Mesodermal cell (in vitro differentiated cells): ENCODE measurements around the gene CUL9. TPM values are rescaled to one million over a fixed set of nuclear protein-coding genes. Genes with fewer than 3 reads are reported as not detected.
"Not testable (repeated sequence)": the region's sequence is repeated elsewhere in the genome, so short reads cannot be mapped to it uniquely, and the experiment has no call there.

Experiments used
- H3K27ac ChIP-seq: 2 replicates; pipeline ENCODE4 v1.7.0; 2013; ENCODE audit warnings: mild to moderate bottlenecking, low read depth, low read length, moderate library complexity; ENCODE audit not compliant: severe bottlenecking
- H3K36me3 ChIP-seq: 2 replicates; pipeline ENCODE4 v1.7.1; 2013; ENCODE audit warnings: mild to moderate bottlenecking, low read length, moderate library complexity; ENCODE audit not compliant: control insufficient read depth, insufficient read depth
- H3K4me1 ChIP-seq: one replicate; pipeline ENCODE4 v1.7.1; 2013; ENCODE audit warnings: mild to moderate bottlenecking, low read length; ENCODE audit not compliant: insufficient read depth, control insufficient read depth, poor library complexity, severe bottlenecking
- H3K4me3 ChIP-seq: 2 replicates; pipeline ENCODE4 v1.7.0; 2013; ENCODE audit warnings: low read length, control low read depth, mild to moderate bottlenecking; ENCODE audit not compliant: insufficient read depth, poor library complexity, severe bottlenecking; ENCODE audit errors: extremely low read depth
- H3K9me3 ChIP-seq: 2 replicates; pipeline ENCODE4 v1.7.1; 2013; ENCODE audit warnings: mild to moderate bottlenecking, low read length, moderate library complexity; ENCODE audit not compliant: control insufficient read depth
- WGBS, 2 experiments: methylation state at CpG; one replicate each; pipeline ENCODE4 v1.1.5; 2013; ENCODE audit warnings: missing lambda C conversion rate in 2 of 2; ENCODE audit not compliant: insufficient coverage in 2 of 2; 5-methylcytosine and 5-hydroxymethylcytosine counted together
- polyA plus RNA-seq, 2 experiments: library from polyadenylated mRNA; stranded (reverse); fragments of 50-300 nt; gene quantifications; one replicate each; pipeline ENCODE4 v1.2.3, GENCODE V29; 2013

Gene CUL9
- polyA plus RNA-seq (2013, experiment 1 of 2) = 25.5 TPM
- 23.9 TPM for polyA plus RNA-seq (2013, experiment 2 of 2)

- Histone ChIP-seq H3K36me3 (peaks cover 42% of the 10 kb centered on the region), H3K9me3 (no peaks in the 10 kb centered on the region), H3K27ac (peak within 1 kb of the TSS; percentile 66), H3K4me3 (peak within 1 kb of the TSS; percentile 65), H3K4me1 (peaks cover 9% of the 10 kb centered on the region)
- 7 to 9% methylated on average over 27 to 50 of the region's 51 CpGs for WGBS, 2 experiments
Measured at GRCh38 chr6:43181942-43182860, at the start of gene CUL9. CUL9 (plus strand) TSS chr6:43182196; CDS start chr6:43184311, 2,115 bp downstream.

GRCh38 chr6:43138267-43138666 is 43.7 kb upstream of the CUL9 start:
- no peaks in the 10 kb centered on the region for H3K9me3 ChIP-seq
- peaks cover 7% of the 10 kb centered on the region for H3K4me1 ChIP-seq
- peaks cover 48% of the 10 kb centered on the region for H3K36me3 ChIP-seq
- 94 to 100% methylated on average over 1 to 3 of the region's 3 CpGs for WGBS, 2 experiments
- no peak overlapping the region for H3K27ac ChIP-seq
- H3K4me3 ChIP-seq = no peak overlapping the region

- not testable (repeated sequence) for H3K4me3 ChIP-seq, H3K27ac ChIP-seq, H3K9me3 ChIP-seq, H3K4me1 ChIP-seq
- H3K36me3 ChIP-seq = peaks cover 50% of the 10 kb centered on the region
- 96 to 97% methylated on average over 9 to 11 of the region's 11 CpGs for WGBS, 2 experiments
Measured at GRCh38 chr6:43139973-43140372, 42.0 kb upstream of the CUL9 start.

- Histone ChIP-seq H3K4me1 (peaks cover 8% of the 10 kb centered on the region), H3K9me3 (no peaks in the 10 kb centered on the region), H3K27ac (no peak overlapping the region), H3K36me3 (peaks cover 64% of the 10 kb centered on the region), H3K4me3 (no peak overlapping the region)
- WGBS, 2 experiments = 94% methylated on average over 16 of the region's 16 CpGs
Measured at GRCh38 chr6:43141644-43142043, 40.4 kb upstream of the CUL9 start.

GRCh38 chr6:43142101-43142500 is 39.9 kb upstream of the CUL9 start:
- no peaks in the 10 kb centered on the region for H3K9me3 ChIP-seq
- peaks cover 66% of the 10 kb centered on the region for H3K36me3 ChIP-seq
- peaks cover 8% of the 10 kb centered on the region for H3K4me1 ChIP-seq
- H3K4me3 ChIP-seq = no peak overlapping the region
- H3K27ac ChIP-seq = no peak overlapping the region
- WGBS, 2 experiments = 91 to 95% methylated on average over 6 to 11 of the region's 14 CpGs

- Histone ChIP-seq H3K9me3 (no peaks in the 10 kb centered on the region), H3K4me1 (peaks cover 8% of the 10 kb centered on the region), H3K36me3 (peaks cover 69% of the 10 kb centered on the region), H3K4me3 (no peak overlapping the region), H3K27ac (peak overlapping the region; percentile 36)
- 17% methylated on average over 20 to 22 of the region's 25 CpGs for WGBS, 2 experiments
Measured at GRCh38 chr6:43143235-43144128, 38.5 kb upstream of the CUL9 start.

GRCh38 chr6:43144879-43145278 is 37.1 kb upstream of the CUL9 start:
- WGBS, 2 experiments = 86 to 100% methylated on average over 3 to 5 of the region's 6 CpGs
- Histone ChIP-seq H3K36me3 (peaks cover 60% of the 10 kb centered on the region), H3K27ac (no peak overlapping the region), H3K4me1 (peaks cover 8% of the 10 kb centered on the region), H3K9me3 (no peaks in the 10 kb centered on the region), H3K4me3 (no peak overlapping the region)

GRCh38 chr6:43146261-43146660 is 35.7 kb upstream of the CUL9 start:
- Histone ChIP-seq H3K27ac (no peak overlapping the region), H3K9me3 (no peaks in the 10 kb centered on the region), H3K36me3 (peaks cover 58% of the 10 kb centered on the region), H3K4me1 (peaks cover 8% of the 10 kb centered on the region), H3K4me3 (no peak overlapping the region)
- 89 to 94% methylated on average over 3 of the region's 3 CpGs for WGBS, 2 experiments

- Histone ChIP-seq H3K9me3 (no peaks in the 10 kb centered on the region), H3K36me3 (peaks cover 54% of the 10 kb centered on the region), H3K27ac (no peak overlapping the region), H3K4me1 (peaks cover 8% of the 10 kb centered on the region), H3K4me3 (no peak overlapping the region)
- WGBS, 2 experiments = 95 to 97% methylated on average over 5 to 6 of the region's 8 CpGs
Measured at GRCh38 chr6:43146709-43147688, 35.0 kb upstream of the CUL9 start.
